Measurements from ENCODE around the gene LINGO1.

LINGO1 gene

DNA sequence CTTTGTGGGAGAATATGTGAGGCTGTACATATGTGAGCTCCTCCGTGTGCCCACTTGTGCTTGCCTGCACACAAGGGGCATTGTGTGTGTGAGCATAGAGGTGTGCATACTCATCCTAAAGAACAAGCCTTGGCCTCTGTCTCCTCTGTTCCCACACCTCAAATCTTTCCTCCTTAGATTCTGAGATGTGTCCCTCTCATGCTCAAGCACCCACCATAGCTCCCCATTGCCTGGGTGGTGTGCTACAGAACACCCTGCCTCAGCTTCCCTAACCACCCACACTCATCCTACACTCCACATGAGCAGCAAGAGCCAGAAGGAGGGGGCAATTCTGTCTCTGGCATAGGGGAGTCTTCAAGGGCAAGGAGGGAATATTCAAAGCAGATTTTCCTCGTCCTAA lies 27.7 kb downstream of the LINGO1 start:
- in situ Hi-C loops (cut with HindIII; ENCODE audit: low pct_unique_long_range_greater_than_20kb, low sequenced_read_pairs), result no loop called here
- no peak for TF ChIP-seq JUND (IDR thresholded peaks at IDR 0.05; ENCODE audit: low read depth)
- no peak for DNase-seq (ENCODE audit: low read depth in 1 of 2, low spot score in 1 of 2)

DNA sequence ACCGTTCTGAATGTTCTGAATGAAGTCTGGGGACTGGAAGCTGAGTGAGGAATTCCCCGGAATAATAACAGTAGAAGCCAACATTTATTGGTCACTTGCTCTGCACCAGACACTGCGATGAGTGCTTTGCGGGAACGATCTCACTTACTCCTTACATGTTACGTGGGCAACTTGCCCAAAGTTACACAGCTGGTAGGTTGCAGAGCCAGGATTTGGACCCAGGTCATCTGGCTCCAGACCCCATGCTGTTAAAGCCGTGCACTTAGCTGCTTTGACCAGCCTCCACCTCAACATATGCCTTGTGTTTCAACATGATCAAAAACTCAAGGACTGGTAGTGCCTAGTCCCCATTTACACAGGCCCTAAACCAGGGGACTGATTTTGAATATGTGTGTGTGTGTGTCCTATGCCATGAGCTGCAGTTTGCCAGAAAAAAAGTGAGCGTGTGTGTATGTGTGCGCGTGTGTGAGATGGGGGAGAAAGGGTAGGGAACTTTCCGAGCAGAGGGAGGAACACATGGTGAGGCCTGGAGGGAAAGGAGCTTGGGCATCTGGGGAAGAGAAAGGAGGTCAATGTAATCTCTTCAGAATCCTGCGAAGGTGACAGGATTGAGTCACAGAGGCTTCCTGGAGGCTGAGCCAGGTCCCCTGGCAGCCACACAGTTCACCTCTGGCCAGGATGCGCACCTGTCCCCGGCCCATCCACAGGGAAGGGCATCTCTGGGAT lies 28.9 kb downstream of the LINGO1 start:
- no peak for TF ChIP-seq JUND (IDR thresholded peaks at IDR 0.05; ENCODE audit: low read depth)

DNA sequence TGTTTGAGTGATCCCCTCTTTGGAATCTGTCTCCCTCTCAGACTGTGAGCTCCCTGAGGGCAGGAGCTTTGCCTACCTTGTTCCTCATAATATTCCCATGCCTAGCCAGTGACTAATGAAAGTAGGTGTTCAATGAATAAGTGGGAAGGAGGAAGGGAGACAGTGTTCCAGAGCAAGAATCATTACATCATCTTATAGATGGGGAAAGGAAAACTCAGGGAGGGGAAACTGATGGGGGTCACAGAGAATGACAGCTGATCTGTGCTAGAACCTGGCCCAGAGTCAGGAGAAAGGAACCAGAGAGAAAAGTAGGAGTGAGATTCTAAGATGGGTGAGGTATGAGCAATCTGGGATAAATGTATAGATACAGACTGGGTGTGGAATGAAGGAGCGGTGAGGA lies 29.9 kb downstream of the LINGO1 start:
- in situ Hi-C loops (cut with HindIII; ENCODE audit: low pct_unique_long_range_greater_than_20kb, low sequenced_read_pairs), result no loop called here
- no peak for TF ChIP-seq JUND (IDR thresholded peaks at IDR 0.05; ENCODE audit: low read depth)
- no peak for DNase-seq (ENCODE audit: low read depth in 1 of 2, low spot score in 1 of 2)

More for the DNA sequence above, 28.9 kb downstream of the LINGO1 start:
- no peak for DNase-seq (ENCODE audit: low read depth in 1 of 2, low spot score in 1 of 2)
- in situ Hi-C loops (cut with HindIII; ENCODE audit: low pct_unique_long_range_greater_than_20kb, low sequenced_read_pairs), result no loop called here

DNA sequence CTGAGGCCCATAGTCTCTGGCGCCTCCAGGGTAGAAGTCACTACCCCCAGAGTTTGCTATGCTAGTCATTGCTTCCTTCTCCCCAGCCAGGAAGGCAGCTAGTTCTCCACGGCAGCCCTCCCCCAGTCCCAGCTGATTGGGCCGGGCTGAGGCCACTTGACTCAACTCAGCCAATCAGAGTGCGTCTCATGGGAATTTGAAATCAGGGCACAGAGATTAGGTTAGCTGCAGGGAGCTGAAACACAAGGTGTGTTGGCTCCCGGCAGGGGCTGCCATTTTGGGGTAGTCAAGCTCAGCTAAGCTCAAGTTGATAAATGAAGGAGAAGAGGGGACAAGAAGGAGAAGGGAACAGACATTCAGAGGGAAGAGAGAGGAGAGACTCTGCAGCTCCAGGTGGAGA lies 32.8 kb downstream of the LINGO1 start:
- in situ Hi-C loops (cut with HindIII; ENCODE audit: low pct_unique_long_range_greater_than_20kb, low sequenced_read_pairs), result no loop called here
- TF ChIP-seq JUND (IDR thresholded peaks at IDR 0.05; ENCODE audit: low read depth), result no peak
- DNase-seq (ENCODE audit: low read depth in 1 of 2, low spot score in 1 of 2), result peak in 1 of 2 experiments; percentile 71

DNA sequence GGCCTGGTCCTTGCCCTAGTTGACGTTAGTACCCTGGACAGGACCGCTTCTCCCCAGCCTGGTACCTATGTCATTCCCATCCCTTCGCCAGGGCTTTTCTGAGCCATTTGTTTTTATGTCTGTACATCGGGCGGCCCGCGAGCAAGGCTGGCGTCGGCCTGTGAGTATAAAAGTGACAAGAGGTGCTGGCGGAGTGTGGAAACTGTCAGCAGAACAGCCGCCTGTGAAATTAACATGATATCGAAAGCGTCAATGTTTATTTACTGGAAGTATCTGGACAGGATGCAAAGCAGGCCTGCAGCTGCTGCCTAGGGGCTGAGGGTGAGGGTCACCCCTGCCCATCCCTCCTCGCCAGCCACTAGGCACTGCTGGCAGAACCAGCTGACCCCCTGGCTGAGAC lies 33.4 kb downstream of the LINGO1 start:
- in situ Hi-C loops (cut with HindIII; ENCODE audit: low pct_unique_long_range_greater_than_20kb, low sequenced_read_pairs), result no loop called here
- no peak for TF ChIP-seq JUND (IDR thresholded peaks at IDR 0.05; ENCODE audit: low read depth)
- DNase-seq (ENCODE audit: low read depth in 1 of 2, low spot score in 1 of 2), result no peak

DNA sequence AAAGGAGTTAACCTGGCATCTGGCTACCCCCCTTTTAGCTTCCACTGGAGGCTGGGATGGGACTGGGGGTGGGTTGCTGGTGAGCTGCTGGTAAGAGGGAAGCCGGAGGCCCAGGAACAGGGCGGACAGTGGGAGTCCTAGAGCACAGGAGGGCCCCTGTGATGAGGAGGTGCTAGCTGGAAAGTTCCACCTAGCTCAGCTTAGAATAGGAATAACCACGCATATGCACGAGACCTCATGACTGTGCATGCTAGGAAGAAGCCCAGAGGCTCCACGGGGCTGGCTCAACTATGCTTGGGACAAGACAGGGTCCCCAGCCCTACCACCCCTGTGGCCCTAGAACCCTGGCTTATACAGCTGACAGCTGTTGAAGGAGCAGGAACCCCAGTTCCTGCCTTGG lies 34.1 kb downstream of the LINGO1 start:
- in situ Hi-C loops (cut with HindIII; ENCODE audit: low pct_unique_long_range_greater_than_20kb, low sequenced_read_pairs), result no loop called here
- no peak for DNase-seq (ENCODE audit: low read depth in 1 of 2, low spot score in 1 of 2)
- no peak for TF ChIP-seq JUND (IDR thresholded peaks at IDR 0.05; ENCODE audit: low read depth)

DNA sequence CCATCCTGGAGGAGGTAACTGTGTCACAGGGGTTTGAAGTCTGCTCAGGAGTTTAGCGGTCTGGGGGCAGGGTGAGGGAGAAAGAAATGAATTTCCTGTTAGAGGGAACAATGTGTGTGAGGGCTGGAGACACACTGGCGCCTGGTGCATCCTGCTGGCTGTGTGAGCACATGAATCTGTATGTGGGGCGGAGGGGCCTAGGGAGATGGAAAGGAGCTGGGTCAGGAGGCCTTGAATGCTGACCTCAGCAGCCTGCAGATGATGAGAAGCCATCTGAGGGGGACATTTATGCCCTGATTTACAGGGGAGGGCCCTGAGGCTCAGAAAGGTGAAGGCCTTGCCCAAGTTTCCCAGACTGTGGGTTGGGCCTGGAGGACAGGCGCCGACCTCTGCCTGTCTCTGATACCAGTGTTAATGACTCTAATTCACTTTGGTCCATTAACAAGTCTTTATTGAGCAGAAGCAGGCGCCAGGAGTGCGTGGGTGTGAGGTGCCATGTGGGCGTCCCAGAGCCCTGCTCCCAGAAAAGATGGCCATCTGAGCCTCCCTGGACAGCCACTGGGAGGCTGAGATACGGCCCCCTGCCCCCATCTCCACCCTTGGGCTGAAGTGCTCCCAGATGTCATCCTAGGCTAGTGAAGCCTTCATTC lies 34.8 kb downstream of the LINGO1 start:
- DNase-seq (ENCODE audit: low read depth in 1 of 2, low spot score in 1 of 2), result no peak

DNA sequence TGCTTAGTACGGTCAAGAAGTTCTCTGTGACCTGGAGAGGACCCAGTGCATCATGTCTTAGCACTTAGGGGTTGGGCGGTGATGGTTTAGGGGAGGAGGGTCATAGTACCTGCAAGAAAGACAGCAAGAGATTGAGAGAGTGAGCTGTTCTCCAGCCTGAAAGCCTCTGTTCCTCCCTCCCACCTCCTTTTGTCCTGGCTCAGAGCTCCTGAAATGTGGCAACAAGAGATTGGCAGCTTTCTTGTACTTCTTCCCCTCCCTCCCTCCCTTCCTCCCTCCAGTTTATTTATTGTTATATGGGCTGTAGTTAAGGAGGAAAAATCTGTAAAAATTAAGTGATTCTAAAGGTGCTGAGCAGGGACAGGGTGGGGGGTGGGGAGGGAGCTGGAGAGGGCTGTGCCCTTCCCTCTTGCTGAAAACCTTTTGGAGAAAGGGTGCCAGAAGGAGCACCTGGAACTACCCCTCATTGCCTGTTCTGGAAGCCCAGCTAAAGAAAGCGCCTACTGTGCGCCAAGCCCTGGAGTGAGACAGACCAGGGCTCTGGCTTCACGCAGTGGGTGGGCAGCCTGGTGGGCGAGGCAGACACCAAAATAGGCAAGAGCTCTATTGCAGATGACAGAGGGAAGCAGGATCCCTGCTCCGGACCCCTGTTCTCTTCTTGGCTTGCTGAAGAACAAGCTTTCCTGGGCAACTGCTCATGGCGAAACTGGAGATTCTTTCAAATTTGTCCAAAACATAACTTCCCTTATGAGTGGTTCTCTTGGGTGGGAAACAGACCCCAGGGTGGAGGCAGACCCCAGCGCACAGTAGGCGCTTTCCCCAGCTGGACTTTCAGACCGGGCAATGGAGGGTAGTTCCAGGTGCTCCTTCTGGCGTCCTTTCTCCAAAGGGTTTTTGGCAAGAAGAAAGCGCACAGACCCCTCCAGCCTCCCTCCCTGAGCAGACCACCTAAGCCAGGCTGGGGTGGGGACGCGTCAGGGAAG lies 35.6 kb downstream of the LINGO1 start:
- no peak for TF ChIP-seq JUND (IDR thresholded peaks at IDR 0.05; ENCODE audit: low read depth)
- in situ Hi-C loops (cut with HindIII; ENCODE audit: low pct_unique_long_range_greater_than_20kb, low sequenced_read_pairs), result no loop called here
- peak in 1 of 2 experiments; percentile 38 for DNase-seq (ENCODE audit: low read depth in 1 of 2, low spot score in 1 of 2)

More for the DNA sequence above, 34.8 kb downstream of the LINGO1 start:
- no peak for TF ChIP-seq JUND (IDR thresholded peaks at IDR 0.05; ENCODE audit: low read depth)
- in situ Hi-C loops (cut with HindIII; ENCODE audit: low pct_unique_long_range_greater_than_20kb, low sequenced_read_pairs), result no loop called here

DNA sequence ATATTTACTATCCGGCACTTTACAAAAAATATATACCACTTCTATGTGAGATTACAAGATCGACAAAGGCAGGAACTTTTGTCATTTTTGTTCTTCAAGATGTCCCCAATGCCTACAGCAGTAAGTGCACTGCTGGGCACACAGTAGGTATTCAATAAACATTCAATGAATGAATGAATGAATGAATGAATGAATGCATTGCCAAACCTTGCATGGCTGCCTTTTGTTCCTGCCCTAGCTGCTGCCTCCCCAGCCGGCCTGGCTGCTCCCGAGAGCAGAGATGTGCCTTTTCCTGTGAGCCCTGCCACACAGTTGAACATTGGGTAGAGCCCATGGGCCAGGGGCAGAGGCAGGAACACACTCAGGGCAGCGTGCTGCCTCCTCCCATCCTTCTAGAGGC lies 37.5 kb downstream of the LINGO1 start:
- DNase-seq (ENCODE audit: low read depth in 1 of 2, low spot score in 1 of 2), result no peak
- in situ Hi-C loops (cut with HindIII; ENCODE audit: low pct_unique_long_range_greater_than_20kb, low sequenced_read_pairs), result no loop called here
- TF ChIP-seq JUND (IDR thresholded peaks at IDR 0.05; ENCODE audit: low read depth), result no peak

DNA sequence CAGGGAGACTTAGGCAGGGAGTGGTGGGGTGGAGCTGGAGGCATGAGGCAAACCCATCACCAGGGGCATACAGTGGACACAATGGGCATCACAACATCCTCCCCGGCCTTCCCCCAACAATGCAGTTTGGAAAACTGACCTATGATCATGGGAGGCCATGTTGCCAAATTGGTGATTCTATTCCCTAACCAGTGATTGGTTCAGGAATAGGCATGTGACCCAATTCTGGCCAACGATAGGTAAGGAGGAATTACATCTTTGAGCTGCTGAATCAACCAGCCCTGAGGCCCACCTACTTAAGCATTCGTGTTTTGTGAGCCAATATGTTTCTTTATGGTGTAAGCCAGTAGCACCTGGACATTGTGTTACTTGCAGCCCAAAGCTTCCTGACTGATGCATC lies 40.0 kb downstream of the LINGO1 start:
- DNase-seq (ENCODE audit: low read depth in 1 of 2, low spot score in 1 of 2), result no peak
- TF ChIP-seq JUND (IDR thresholded peaks at IDR 0.05; ENCODE audit: low read depth), result no peak
- in situ Hi-C loops (cut with HindIII; ENCODE audit: low pct_unique_long_range_greater_than_20kb, low sequenced_read_pairs), result no loop called here

DNA sequence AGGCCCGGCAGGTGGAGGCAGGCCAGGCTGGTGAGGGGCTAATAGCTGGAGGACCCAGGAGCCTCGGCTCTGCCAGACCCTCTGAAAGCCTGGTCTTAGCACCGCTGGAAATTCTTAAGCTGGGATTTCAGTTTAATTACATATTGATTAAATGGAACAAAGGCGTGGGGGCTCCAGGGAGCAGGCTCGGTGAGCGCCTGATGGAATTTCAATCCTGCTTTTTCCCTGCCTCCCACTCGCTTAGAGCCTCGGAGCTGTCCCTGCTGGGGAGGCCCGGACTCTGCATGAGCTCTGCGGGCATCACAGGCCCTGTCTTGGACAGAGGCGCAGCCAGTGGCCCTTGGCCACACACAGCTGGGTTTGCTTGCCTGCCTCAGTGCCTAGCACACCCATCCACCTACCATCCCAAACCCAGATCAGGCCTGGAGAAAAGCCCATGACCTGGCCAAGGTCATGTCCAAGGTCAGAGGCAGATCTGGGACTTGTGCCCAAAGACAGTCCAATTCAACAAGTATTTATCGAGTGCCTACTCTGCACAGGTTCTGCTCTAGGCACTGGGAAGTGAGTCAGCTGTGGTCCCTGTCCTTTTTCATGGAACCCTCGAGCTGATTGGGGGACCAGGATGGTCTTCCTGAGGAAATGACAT lies 40.6 kb downstream of the LINGO1 start:
- in situ Hi-C loops (cut with HindIII; ENCODE audit: low pct_unique_long_range_greater_than_20kb, low sequenced_read_pairs), result no loop called here
- DNase-seq (ENCODE audit: low read depth in 1 of 2, low spot score in 1 of 2), result no peak
- TF ChIP-seq JUND (IDR thresholded peaks at IDR 0.05; ENCODE audit: low read depth), result no peak

DNA sequence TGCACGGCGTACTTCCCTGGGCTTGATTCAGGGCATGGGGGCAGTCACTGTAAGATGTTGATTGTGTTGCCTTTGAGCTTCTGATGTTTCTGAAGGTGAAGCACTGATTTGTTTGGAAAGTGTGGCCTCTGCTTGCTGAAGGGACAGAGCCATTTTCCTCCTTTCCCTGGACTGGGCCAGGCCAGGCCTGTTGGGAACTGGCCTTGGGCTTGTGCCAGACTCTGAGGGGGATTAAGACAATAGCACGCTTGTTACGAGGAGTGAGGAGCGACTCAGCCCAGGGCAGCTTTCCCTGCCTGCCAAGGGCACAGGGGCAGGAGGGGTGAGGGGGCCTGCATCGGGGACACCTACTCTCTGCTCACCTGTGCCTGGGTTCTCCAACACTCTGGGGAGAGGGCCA lies 42.9 kb downstream of the LINGO1 start:
- TF ChIP-seq JUND (IDR thresholded peaks at IDR 0.05; ENCODE audit: low read depth), result no peak
- in situ Hi-C loops (cut with HindIII; ENCODE audit: low pct_unique_long_range_greater_than_20kb, low sequenced_read_pairs), result no loop called here
- no peak for DNase-seq (ENCODE audit: low read depth in 1 of 2, low spot score in 1 of 2)
